HepG2 (cell line): ENCODE data around the gene CMYA5.

Experiments used
- SP2 ChIP-seq: sonication (generic); formaldehyde crosslinking; IDR thresholded peaks from 2 replicates; pipeline ENCODE4 v1.5.1; 2020; ENCODE audit warnings: mild to moderate bottlenecking, missing genetic modification reagents
- THRA ChIP-seq: sonication (generic); formaldehyde crosslinking; IDR thresholded peaks from 2 replicates; pipeline ENCODE4 v1.4.0; 2020; ENCODE audit warnings: missing genetic modification reagents, borderline replicate concordance

- TF ChIP-seq THRA (no peak), SP2 (CRISPR knock-in tag) (no peak)
These were observed at the start of gene CMYA5 for GRCh38 chr5:79689541-79690466.
